ENCODE measurements around the gene NME4. TPM values are rescaled to one million over a fixed set of nuclear protein-coding genes. Genes with fewer than 3 reads are reported as not detected.
A peak's percentile ranks its signal among the peaks of the same experiment; 100 is the strongest.

The NME4 gene
- total and polyA plus RNA-seq, 2 donors from 2014 or later, result 56.6 to 100 TPM

GRCh38 chr16:381012-381788 lies 15.8 kb upstream of the NME4 start:
- no peaks in the 10 kb centered on the region for H3K27me3 ChIP-seq (ENCODE audit: control insufficient read depth, insufficient read depth, low read length)
- no peak for TF ChIP-seq CTCF (IDR thresholded peaks at IDR 0.05; ENCODE audit: borderline replicate concordance, extremely low read depth, insufficient read depth)
- intact Hi-C loops (cut with DNase I), result no loop called here
- FAIRE-seq, result no peak
- H3K4me1 ChIP-seq (ENCODE audit: control insufficient read depth in 2 of 3, insufficient read depth in 2 of 3, low read depth in 1 of 3, low read length in 3 of 3), result peaks cover 0 to 32% (median 0%) of the 10 kb centered on the region in 3 donors
- H3K9ac ChIP-seq (ENCODE audit: low read length in 3 of 3), result peak overlapping the region in 2 of 3 donors; percentile 65 to 85
- peak in 4 of 5 donors; percentile 51 to 86 (median 67) for DNase-seq
- H3K36me3 ChIP-seq (ENCODE audit: control insufficient read depth in 2 of 3, insufficient read depth in 3 of 3, low read length in 3 of 3), result peaks cover 0 to 3% (median 0%) of the 10 kb centered on the region in 3 donors
- no peaks in the 10 kb centered on the region for H3K9me3 ChIP-seq (ENCODE audit: control insufficient read depth in 2 of 3, insufficient read depth in 1 of 3, low read length in 3 of 3)
- H3K27ac ChIP-seq (ENCODE audit: low read depth in 2 of 2, low read length in 2 of 2), result peak overlapping the region; percentile 78 to 80
- H3K4me3 ChIP-seq (ENCODE audit: low read length in 3 of 3), result peak overlapping the region; percentile 41 to 72 (median 58)

DNA sequence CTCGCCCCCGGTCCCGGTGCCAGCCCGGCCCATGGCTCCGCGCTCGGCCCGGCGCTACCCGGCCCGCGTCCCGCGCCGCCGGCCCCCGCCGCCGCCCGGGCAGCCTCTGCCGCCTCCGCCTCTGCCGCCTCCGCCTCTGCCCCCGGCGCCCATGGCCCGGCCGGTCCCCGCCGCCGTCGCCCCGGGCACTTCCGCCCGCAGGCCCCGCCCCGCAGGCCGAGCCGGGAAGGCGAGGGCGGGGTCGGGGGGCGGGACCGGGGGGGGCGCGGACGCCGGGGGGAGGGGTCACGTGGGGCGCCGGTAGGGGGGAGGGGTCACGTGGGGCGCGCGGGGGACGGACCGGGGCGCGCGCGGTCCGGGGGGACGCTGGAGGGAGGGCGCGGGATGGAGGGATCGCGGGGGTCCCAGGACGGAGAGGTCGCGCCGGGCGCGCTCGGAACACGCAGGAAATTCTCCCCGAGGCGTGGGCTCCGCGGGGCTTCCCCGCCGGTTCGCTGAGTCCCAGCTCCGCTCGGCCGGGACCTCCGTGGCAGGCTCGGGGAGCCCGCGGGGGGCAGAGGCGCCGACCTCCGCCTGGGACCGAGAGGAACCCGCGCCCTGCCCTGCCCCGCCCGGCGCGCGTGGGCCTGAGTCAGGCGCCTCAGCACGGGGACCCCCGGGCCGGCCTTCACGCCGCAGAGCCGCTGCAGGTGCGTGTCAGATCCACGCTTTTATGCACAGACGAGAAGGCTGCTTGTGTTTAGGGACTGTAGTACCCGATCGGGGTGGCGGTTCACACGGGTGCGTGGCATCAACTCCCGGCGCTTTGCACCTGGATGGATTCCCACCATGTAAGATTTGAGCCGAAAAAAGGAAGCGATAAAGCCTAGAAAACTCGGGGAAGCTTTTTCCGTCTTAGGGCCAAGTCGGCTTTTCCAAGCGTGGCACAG lies 14.9 kb upstream of the NME4 start, which contains the start of gene PGAP6:
PGAP6 (minus strand) TSS at position 190 of the 929 bp plus-strand sequence; CDS start at position 33, 157 bp downstream.
- Histone ChIP-seq H3K27me3 (ENCODE audit: control insufficient read depth, insufficient read depth, low read length) (no peaks in the 10 kb centered on the region), H3K4me1 (ENCODE audit: control insufficient read depth in 2 of 3, insufficient read depth in 2 of 3, low read depth in 1 of 3, low read length in 3 of 3) (peaks cover 0 to 32% (median 0%) of the 10 kb centered on the region in 3 donors), H3K4me3 (ENCODE audit: low read length in 3 of 3) (peak within 1 kb of the TSS; percentile 57 to 81 (median 77)), H3K36me3 (ENCODE audit: control insufficient read depth in 2 of 3, insufficient read depth in 3 of 3, low read length in 3 of 3) (no peaks in the 10 kb centered on the region), H3K9me3 (ENCODE audit: control insufficient read depth in 2 of 3, insufficient read depth in 1 of 3, low read length in 3 of 3) (no peaks in the 10 kb centered on the region), H3K9ac (ENCODE audit: low read length in 3 of 3) (peak within 1 kb of the TSS in 2 of 3 donors; percentile 81 to 87), H3K27ac (ENCODE audit: low read depth in 2 of 2, low read length in 2 of 2) (peak within 1 kb of the TSS; percentile 89 to 95)
- peak in 3 of 5 donors; percentile 35 to 86 (median 73) for DNase-seq
- intact Hi-C loops (cut with DNase I), result no loop called here
- no peak for TF ChIP-seq CTCF (IDR thresholded peaks at IDR 0.05; ENCODE audit: borderline replicate concordance, extremely low read depth, insufficient read depth)
- FAIRE-seq, result no peak

DNA sequence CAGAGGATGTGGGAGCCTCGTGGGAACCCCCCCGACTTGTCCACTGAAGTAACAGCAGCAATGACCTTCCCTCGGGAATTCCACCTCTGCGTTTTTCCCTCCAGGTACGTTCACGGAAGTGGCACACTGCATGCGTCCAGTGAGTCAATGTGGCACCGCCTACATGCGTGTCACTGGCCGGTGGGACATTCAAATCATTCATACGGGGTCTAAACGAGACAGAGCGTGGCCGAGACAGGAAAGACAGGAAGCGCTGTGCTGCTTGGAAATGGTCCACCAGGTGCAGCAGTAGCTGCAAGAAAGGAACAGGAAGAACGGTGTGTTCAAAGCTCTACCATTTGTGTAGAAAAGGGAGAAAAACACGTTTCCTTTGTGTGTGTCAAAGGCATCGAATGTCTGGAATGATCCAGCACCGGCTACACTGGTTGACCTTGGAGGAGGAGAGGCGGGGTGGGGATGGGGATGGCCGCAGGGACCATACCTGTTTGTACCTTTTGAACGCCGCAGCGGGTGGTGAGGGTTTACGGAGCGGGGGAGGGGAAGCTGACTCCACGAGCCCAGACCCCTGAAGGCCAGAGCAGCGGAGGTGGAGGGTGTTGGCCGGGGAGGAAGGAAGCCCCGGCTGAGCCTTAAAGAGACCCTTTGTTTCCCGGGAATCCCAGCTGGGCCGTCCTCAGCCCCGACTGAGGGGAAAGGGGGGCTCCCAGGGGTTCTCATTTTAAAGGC lies 13.5 kb upstream of the NME4 start:
- Histone ChIP-seq H3K27me3 (ENCODE audit: control insufficient read depth, insufficient read depth, low read length) (no peaks in the 10 kb centered on the region), H3K36me3 (ENCODE audit: control insufficient read depth in 2 of 3, insufficient read depth in 3 of 3, low read length in 3 of 3) (no peaks in the 10 kb centered on the region), H3K9ac (ENCODE audit: low read length in 3 of 3) (peak overlapping the region in 1 of 3 donors; percentile 81), H3K4me3 (ENCODE audit: low read length in 3 of 3) (peak overlapping the region; percentile 1 to 81 (median 48)), H3K27ac (ENCODE audit: low read depth in 2 of 2, low read length in 2 of 2) (peak overlapping the region; percentile 89 to 95), H3K4me1 (ENCODE audit: control insufficient read depth in 2 of 3, insufficient read depth in 2 of 3, low read depth in 1 of 3, low read length in 3 of 3) (peaks cover 0 to 32% (median 3%) of the 10 kb centered on the region in 3 donors), H3K9me3 (ENCODE audit: control insufficient read depth in 2 of 3, insufficient read depth in 1 of 3, low read length in 3 of 3) (no peaks in the 10 kb centered on the region)
- peak; percentile 78 to 92 (median 82) for DNase-seq
- no peak for FAIRE-seq
- intact Hi-C loops (cut with DNase I), result no loop called here
- no peak for TF ChIP-seq CTCF (IDR thresholded peaks at IDR 0.05; ENCODE audit: borderline replicate concordance, extremely low read depth, insufficient read depth)

Measured in kidney (tissue), 14 donors.